HUES6 (cell line): Measurements from ENCODE around the gene ARHGAP25.

Experiments used
- H3K27ac ChIP-seq: 2 replicates; pipeline ENCODE4 v1.7.0; 2013; ENCODE audit warnings: low read depth, mild to moderate bottlenecking, low read length, inconsistent platforms
- H3K27me3 ChIP-seq: 2 replicates; pipeline ENCODE4 v1.6.1; 2013; ENCODE audit warnings: low read length; ENCODE audit not compliant: control insufficient read depth, insufficient read depth
- H3K36me3 ChIP-seq: 2 replicates; pipeline ENCODE4 v1.6.1; 2013; ENCODE audit warnings: low read length; ENCODE audit not compliant: control insufficient read depth, insufficient read depth
- H3K4me1 ChIP-seq: 2 replicates; pipeline ENCODE4 v1.6.1; 2013; ENCODE audit warnings: low read length; ENCODE audit not compliant: control insufficient read depth, insufficient read depth
- H3K4me3 ChIP-seq: 2 replicates; pipeline ENCODE4 v1.5.1; 2013; ENCODE audit warnings: low read depth, low read length
- H3K9ac ChIP-seq: one replicate; pipeline ENCODE4 v1.6.1; 2013; ENCODE audit warnings: mild to moderate bottlenecking, low read length
- H3K9me3 ChIP-seq: 2 replicates; pipeline ENCODE4 v1.6.1; 2013; ENCODE audit warnings: low read depth, low read length; ENCODE audit not compliant: control insufficient read depth, insufficient read depth

ARHGAP25 gene

GRCh38 chr2:68768461-68768860, 33.9 kb downstream of the ARHGAP25 start:
- peaks cover 32% of the 10 kb centered on the region for H3K4me1 ChIP-seq
- H3K9ac ChIP-seq: no peak overlapping the region
- no peak overlapping the region for H3K27ac ChIP-seq
- no peaks in the 10 kb centered on the region for H3K36me3 ChIP-seq
- no peaks in the 10 kb centered on the region for H3K9me3 ChIP-seq
- no peaks in the 10 kb centered on the region for H3K27me3 ChIP-seq
- no peak overlapping the region for H3K4me3 ChIP-seq

- Histone ChIP-seq H3K27me3 (no peaks in the 10 kb centered on the region), H3K4me3 (no peak overlapping the region), H3K9me3 (no peaks in the 10 kb centered on the region), H3K4me1 (peaks cover 32% of the 10 kb centered on the region), H3K36me3 (no peaks in the 10 kb centered on the region), H3K27ac (no peak overlapping the region), H3K9ac (no peak overlapping the region)
These were observed 34.3 kb downstream of the ARHGAP25 start for GRCh38 chr2:68768951-68769350.

- Histone ChIP-seq H3K9me3 (no peaks in the 10 kb centered on the region), H3K9ac (no peak overlapping the region), H3K36me3 (no peaks in the 10 kb centered on the region), H3K27me3 (no peaks in the 10 kb centered on the region), H3K27ac (no peak overlapping the region), H3K4me1 (peaks cover 25% of the 10 kb centered on the region), H3K4me3 (no peak overlapping the region)
These were observed 35.1 kb downstream of the ARHGAP25 start for GRCh38 chr2:68769586-68770270.

GRCh38 chr2:68770271-68771111, 35.9 kb downstream of the ARHGAP25 start:
- H3K36me3 ChIP-seq: no peaks in the 10 kb centered on the region
- no peak overlapping the region for H3K9ac ChIP-seq
- H3K27ac ChIP-seq: no peak overlapping the region
- H3K27me3 ChIP-seq: no peaks in the 10 kb centered on the region
- no peak overlapping the region for H3K4me3 ChIP-seq
- H3K9me3 ChIP-seq: no peaks in the 10 kb centered on the region
- H3K4me1 ChIP-seq: peaks cover 20% of the 10 kb centered on the region

- Histone ChIP-seq H3K4me1 (peaks cover 12% of the 10 kb centered on the region), H3K4me3 (no peak overlapping the region), H3K27me3 (no peaks in the 10 kb centered on the region), H3K9ac (no peak overlapping the region), H3K36me3 (no peaks in the 10 kb centered on the region), H3K9me3 (no peaks in the 10 kb centered on the region), H3K27ac (no peak overlapping the region)
These were observed 36.7 kb downstream of the ARHGAP25 start for GRCh38 chr2:68771211-68771751.

- Histone ChIP-seq H3K4me1 (peaks cover 9% of the 10 kb centered on the region), H3K4me3 (no peak overlapping the region)
These were observed 37.5 kb downstream of the ARHGAP25 start for GRCh38 chr2:68772109-68772508.

GRCh38 chr2:68774569-68775271, 40.1 kb downstream of the ARHGAP25 start:
- H3K36me3 ChIP-seq: no peaks in the 10 kb centered on the region
- H3K27me3 ChIP-seq: no peaks in the 10 kb centered on the region
- H3K9ac ChIP-seq: no peak overlapping the region
- peaks cover 5% of the 10 kb centered on the region for H3K4me1 ChIP-seq
- no peak overlapping the region for H3K4me3 ChIP-seq
- H3K9me3 ChIP-seq: no peaks in the 10 kb centered on the region
- no peak overlapping the region for H3K27ac ChIP-seq

More at GRCh38 chr2:68772109-68772508, 37.5 kb downstream of the ARHGAP25 start:
- Histone ChIP-seq H3K36me3 (no peaks in the 10 kb centered on the region), H3K9ac (no peak overlapping the region), H3K9me3 (no peaks in the 10 kb centered on the region), H3K27ac (no peak overlapping the region), H3K27me3 (no peaks in the 10 kb centered on the region)

GRCh38 chr2:68775272-68775842, 40.7 kb downstream of the ARHGAP25 start:
- H3K27me3 ChIP-seq: no peaks in the 10 kb centered on the region
- no peaks in the 10 kb centered on the region for H3K4me1 ChIP-seq
- no peak overlapping the region for H3K9ac ChIP-seq
- H3K36me3 ChIP-seq: no peaks in the 10 kb centered on the region
- no peaks in the 10 kb centered on the region for H3K9me3 ChIP-seq
- no peak overlapping the region for H3K4me3 ChIP-seq
- H3K27ac ChIP-seq: no peak overlapping the region

- no peak overlapping the region for H3K9ac ChIP-seq
- H3K4me3 ChIP-seq: no peak overlapping the region
- H3K36me3 ChIP-seq: no peaks in the 10 kb centered on the region
- H3K4me1 ChIP-seq: no peaks in the 10 kb centered on the region
- no peaks in the 10 kb centered on the region for H3K9me3 ChIP-seq
- no peaks in the 10 kb centered on the region for H3K27me3 ChIP-seq
- no peak overlapping the region for H3K27ac ChIP-seq
These were observed 41.5 kb downstream of the ARHGAP25 start for GRCh38 chr2:68776124-68776523.

GRCh38 chr2:68779595-68779994, 45.0 kb downstream of the ARHGAP25 start:
- Histone ChIP-seq H3K4me1 (no peaks in the 10 kb centered on the region), H3K9ac (no peak overlapping the region), H3K4me3 (no peak overlapping the region), H3K27me3 (no peaks in the 10 kb centered on the region), H3K36me3 (no peaks in the 10 kb centered on the region), H3K9me3 (no peaks in the 10 kb centered on the region), H3K27ac (no peak overlapping the region)
